Thyroid gland (tissue), 4 donors: ENCODE results near the gene KITLG. TPM values are rescaled to one million over a fixed set of nuclear protein-coding genes. Genes with fewer than 3 reads are reported as not detected.

Source experiments
- DNase-seq, 2 donors: peaks; one replicate each; pipeline ENCODE4 v3.0.0-alpha.2; 2019
- H3K27ac ChIP-seq, 3 donors: fragments of 200-600 bp; sonication (generic); 1 replicate in 2 of 3; 2 replicates in 1 of 3; pipeline ENCODE4 v1.5.1; 2016 to 2019; ENCODE audit warnings: mild to moderate bottlenecking in 1 of 3, moderate library complexity in 1 of 3
- H3K27me3 ChIP-seq: fragments of 200-600 bp; sonication (generic); one replicate; pipeline ENCODE4 v1.5.1; 2019
- H3K36me3 ChIP-seq, 2 donors: fragments of 200-600 bp; sonication (generic); one replicate each; pipeline ENCODE4 v1.5.1; 2016 to 2019
- H3K4me1 ChIP-seq, 2 donors: fragments of 200-600 bp; sonication (generic); one replicate each; pipeline ENCODE4 v1.5.1; 2017 to 2019
- H3K4me3 ChIP-seq, 3 donors: fragments of 200-600 bp; sonication (generic); replicated peaks in 1 of 3; 1 replicate in 2 of 3; 2 replicates in 1 of 3; pipeline ENCODE4 v1.5.1; 2016; ENCODE audit warnings: mild to moderate bottlenecking in 1 of 3
- H3K9me3 ChIP-seq: fragments of 200-600 bp; sonication (generic); one replicate; pipeline ENCODE4 v1.5.1; 2017
- CTCF ChIP-seq, 6 experiments: fragments of 200-600 bp in 3 of 6; fragments of 450-650 bp in 3 of 6; sonication (generic) in 3 of 6; IDR thresholded peaks; one replicate each; pipeline ENCODE4 v1.5.1; 2016 to 2019; ENCODE audit warnings: antibody characterized with exemption in 6 of 6, mild to moderate bottlenecking in 2 of 6, inconsistent platforms in 1 of 6, moderate library complexity in 1 of 6
- POLR2A ChIP-seq, 2 donors: fragments of 450-650 bp; IDR thresholded peaks; one replicate each; pipeline ENCODE4 v1.6.1; 2017; ENCODE audit warnings: antibody characterized with exemption in 2 of 2, mild to moderate bottlenecking in 2 of 2, moderate library complexity in 1 of 2
- WGBS, 2 donors: methylation state at CpG; one replicate each; pipeline ENCODE4 v1.1.5; 2017; 5-methylcytosine and 5-hydroxymethylcytosine counted together
- intact Hi-C: fragments of 100-400 bp; cut with DNase I; formaldehyde crosslinking; loops from one replicate; pipeline ENCODE4 v1.15.1; 2023
- total RNA-seq, 4 donors: library from RNA; depleted of rRNA; stranded (reverse); fragments of >200 nt; gene quantifications; one replicate each; pipeline ENCODE4 v1.2.3, GENCODE V29; 2016

The KITLG gene
- total RNA-seq, 4 donors from 2014 or later: 6.8 to 10.3 (median 8.4) TPM

- DNase-seq: no peak
- intact Hi-C loops: no loop called here
- H3K36me3 ChIP-seq: no peaks in the 10 kb centered on the region
- no peaks in the 10 kb centered on the region for H3K4me1 ChIP-seq
- 90 to 98% methylated on average over 1 of the region's 1 CpG for WGBS, 2 donors
- H3K4me3 ChIP-seq: no peak overlapping the region
- no peak overlapping the region for H3K27ac ChIP-seq
- H3K9me3 ChIP-seq: no peaks in the 10 kb centered on the region
- TF ChIP-seq POLR2A (IDR thresholded peaks at IDR 0.05) (no peak), CTCF (IDR thresholded peaks at IDR 0.05) (no peak)
- H3K27me3 ChIP-seq: no peaks in the 10 kb centered on the region
Measured at GRCh38 chr12:88590851-88591250, 10.6 kb upstream of the KITLG start.

- Histone ChIP-seq H3K36me3 (no peaks in the 10 kb centered on the region), H3K9me3 (no peaks in the 10 kb centered on the region), H3K4me3 (no peak overlapping the region), H3K27me3 (no peaks in the 10 kb centered on the region), H3K27ac (no peak overlapping the region), H3K4me1 (no peaks in the 10 kb centered on the region)
- WGBS, 2 donors: 96 to 100% methylated on average over 2 of the region's 2 CpGs
- TF ChIP-seq POLR2A (IDR thresholded peaks at IDR 0.05) (no peak), CTCF (IDR thresholded peaks at IDR 0.05) (no peak)
- no peak for DNase-seq
- intact Hi-C loops: no loop called here
Measured at GRCh38 chr12:88585077-88585476, 4.8 kb upstream of the KITLG start.

GRCh38 chr12:88579601-88580050, 645 bp downstream of the KITLG start:
- Histone ChIP-seq H3K27me3 (no peaks in the 10 kb centered on the region), H3K36me3 (no peaks in the 10 kb centered on the region), H3K4me1 (no peaks in the 10 kb centered on the region), H3K27ac (peak overlapping the region; percentile 35 to 57 (median 46)), H3K9me3 (no peaks in the 10 kb centered on the region), H3K4me3 (peak overlapping the region in 2 of 3 donors; percentile 50 to 71)
- intact Hi-C loops: no loop called here
- 0 to 1% methylated on average over 23 to 27 of the region's 30 CpGs for WGBS, 2 donors
- DNase-seq: peak; percentile 16 to 46
- TF ChIP-seq CTCF (IDR thresholded peaks at IDR 0.05) (no peak), POLR2A (IDR thresholded peaks at IDR 0.05) (no peak)

- no peak for TF ChIP-seq POLR2A (IDR thresholded peaks at IDR 0.05)
- TF ChIP-seq CTCF (IDR thresholded peaks at IDR 0.05): peak in 2 of 6 experiments; percentile 13 to 41
- Histone ChIP-seq H3K9me3 (no peaks in the 10 kb centered on the region), H3K27me3 (no peaks in the 10 kb centered on the region), H3K4me1 (no peaks in the 10 kb centered on the region), H3K4me3 (peak overlapping the region in 2 of 3 donors; percentile 50 to 71), H3K36me3 (no peaks in the 10 kb centered on the region), H3K27ac (peak overlapping the region in 2 of 3 donors; percentile 46 to 57)
- 5 to 7% methylated on average over 8 of the region's 8 CpGs for WGBS, 2 donors
- peak in 1 of 2 donors; percentile 3 for DNase-seq
- intact Hi-C loops: no loop called here
Measured at GRCh38 chr12:88579161-88579517, 1.1 kb downstream of the KITLG start.

- Histone ChIP-seq H3K36me3 (no peaks in the 10 kb centered on the region), H3K4me1 (no peaks in the 10 kb centered on the region), H3K27me3 (no peaks in the 10 kb centered on the region), H3K9me3 (no peaks in the 10 kb centered on the region), H3K27ac (no peak overlapping the region), H3K4me3 (peak overlapping the region in 1 of 3 donors; percentile 50)
- TF ChIP-seq POLR2A (IDR thresholded peaks at IDR 0.05) (no peak), CTCF (IDR thresholded peaks at IDR 0.05) (no peak)
- intact Hi-C loops: no loop called here
- 71 to 75% methylated on average over 12 of the region's 12 CpGs for WGBS, 2 donors
- DNase-seq: no peak
Measured at GRCh38 chr12:88578276-88579160, 1.8 kb downstream of the KITLG start.
